GM19438 (cell line): Measurements from ENCODE around the gene FBXL15.

Source experiments
- ATAC-seq: cut with Tn5 transposase; IDR thresholded peaks from one replicate; pipeline ENCODE4 v1.9.1; 2021; ENCODE audit warnings: low read depth; ENCODE audit not compliant: unreplicated experiment

FBXL15 gene

DNA sequence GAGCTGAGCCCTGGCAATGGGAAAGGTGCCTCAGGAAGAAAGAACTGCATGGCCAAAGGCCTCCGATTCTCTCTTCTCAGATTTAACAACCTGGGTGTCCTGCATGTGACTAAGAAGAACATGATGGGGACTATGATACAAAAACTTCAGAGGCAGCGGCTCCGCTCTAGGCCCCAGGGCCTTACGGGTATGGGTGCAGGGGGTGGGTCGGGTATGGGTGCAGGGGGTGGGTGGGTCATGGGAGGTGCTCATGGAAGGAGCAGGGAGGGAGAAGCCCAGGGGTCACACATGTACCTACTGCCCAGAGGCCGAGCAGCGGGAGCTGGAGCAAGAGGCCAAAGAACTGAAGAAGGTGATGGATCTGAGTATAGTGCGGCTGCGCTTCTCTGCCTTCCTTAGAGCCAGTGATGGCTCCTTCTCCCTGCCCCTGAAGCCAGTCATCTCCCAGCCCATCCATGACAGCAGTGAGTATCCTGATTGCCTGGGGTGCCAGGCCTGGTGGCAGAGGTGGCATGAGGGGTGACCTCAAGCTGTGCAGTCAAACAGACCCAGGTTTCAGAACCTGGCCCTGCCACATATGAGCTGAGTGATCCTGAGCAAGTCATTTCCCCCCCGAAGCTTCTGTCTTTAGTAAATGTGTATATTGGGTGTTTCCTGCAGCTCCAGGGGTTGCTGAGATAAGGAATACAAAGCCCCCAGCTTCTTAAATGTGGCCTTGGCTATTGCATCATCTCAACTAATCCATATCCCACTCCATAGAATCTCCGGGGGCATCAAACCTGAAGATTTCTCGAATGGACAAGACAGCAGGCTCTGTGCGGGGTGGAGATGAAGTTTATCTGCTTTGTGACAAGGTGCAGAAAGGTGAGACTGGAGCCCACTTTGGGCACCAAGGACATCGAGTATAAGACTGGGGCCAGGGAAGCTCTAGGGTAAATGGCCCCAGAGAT, 23.1 kb upstream of the FBXL15 start:
- ATAC-seq = no peak

DNA sequence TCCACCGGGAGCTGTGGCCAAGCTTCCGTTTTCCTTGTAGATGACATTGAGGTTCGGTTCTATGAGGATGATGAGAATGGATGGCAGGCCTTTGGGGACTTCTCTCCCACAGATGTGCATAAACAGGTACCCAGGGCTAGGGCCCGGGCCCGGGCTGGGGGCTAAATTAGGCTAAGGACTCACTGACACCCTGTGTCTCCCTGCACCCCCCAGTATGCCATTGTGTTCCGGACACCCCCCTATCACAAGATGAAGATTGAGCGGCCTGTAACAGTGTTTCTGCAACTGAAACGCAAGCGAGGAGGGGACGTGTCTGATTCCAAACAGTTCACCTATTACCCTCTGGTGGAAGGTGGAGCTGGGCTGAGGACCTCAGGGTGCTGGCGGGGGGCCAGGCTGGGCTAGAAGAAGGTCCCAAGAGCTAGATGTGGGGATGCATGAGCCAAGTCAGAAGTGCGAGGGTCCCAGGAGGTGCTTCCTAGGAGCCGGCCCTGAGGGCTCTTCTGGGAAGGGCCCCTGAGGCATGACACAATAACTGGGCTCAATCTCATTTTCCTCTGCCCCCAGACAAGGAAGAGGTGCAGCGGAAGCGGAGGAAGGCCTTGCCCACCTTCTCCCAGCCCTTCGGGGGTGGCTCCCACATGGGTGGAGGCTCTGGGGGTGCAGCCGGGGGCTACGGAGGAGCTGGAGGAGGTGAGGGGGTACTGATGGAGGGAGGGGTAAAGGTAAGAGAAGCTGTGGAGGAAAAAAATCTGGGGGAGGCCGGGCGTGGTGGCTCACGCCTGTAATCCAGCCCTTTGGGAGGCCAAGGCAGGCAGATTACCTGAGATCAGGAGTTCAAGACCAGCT, 22.2 kb upstream of the FBXL15 start:
- ATAC-seq = no peak

DNA sequence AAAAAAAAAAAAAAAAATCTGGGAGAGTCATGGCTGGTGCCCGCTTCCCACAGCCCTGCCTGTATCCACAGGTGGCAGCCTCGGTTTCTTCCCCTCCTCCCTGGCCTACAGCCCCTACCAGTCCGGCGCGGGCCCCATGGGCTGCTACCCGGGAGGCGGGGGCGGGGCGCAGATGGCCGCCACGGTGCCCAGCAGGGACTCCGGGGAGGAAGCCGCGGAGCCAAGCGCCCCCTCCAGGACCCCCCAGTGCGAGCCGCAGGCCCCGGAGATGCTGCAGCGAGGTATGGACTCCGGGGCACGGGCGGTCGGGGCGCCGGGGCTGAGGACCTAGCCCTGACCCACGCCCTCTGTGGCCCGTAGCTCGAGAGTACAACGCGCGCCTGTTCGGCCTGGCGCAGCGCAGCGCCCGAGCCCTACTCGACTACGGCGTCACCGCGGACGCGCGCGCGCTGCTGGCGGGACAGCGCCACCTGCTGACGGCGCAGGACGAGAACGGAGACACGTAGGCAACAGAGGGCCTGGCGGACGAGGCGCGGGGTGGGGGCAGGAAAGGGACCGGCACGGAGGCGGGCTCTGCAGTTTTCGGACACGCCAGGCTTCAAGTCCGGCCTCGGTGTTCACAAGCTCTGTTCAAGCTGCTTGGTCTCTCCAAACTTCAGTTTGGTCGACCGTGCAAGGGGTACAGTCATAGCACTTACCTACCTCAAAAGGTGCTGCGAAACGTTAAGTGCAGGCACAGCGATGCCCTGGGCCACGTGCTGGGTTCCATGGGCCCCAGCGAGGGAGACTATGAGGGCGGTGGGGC, 21.2 kb upstream of the FBXL15 start:
- ATAC-seq = peak; percentile 41

DNA sequence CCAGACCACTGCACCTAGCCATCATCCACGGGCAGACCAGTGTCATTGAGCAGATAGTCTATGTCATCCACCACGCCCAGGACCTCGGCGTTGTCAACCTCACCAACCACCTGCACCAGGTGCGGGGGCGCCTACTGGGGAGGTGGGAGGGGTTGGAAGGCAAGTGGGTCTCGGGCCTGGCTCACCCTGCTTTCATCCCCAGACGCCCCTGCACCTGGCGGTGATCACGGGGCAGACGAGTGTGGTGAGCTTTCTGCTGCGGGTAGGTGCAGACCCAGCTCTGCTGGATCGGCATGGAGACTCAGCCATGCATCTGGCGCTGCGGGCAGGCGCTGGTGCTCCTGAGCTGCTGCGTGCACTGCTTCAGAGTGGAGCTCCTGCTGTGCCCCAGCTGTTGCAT, 20.6 kb upstream of the FBXL15 start:
- ATAC-seq = no peak

DNA sequence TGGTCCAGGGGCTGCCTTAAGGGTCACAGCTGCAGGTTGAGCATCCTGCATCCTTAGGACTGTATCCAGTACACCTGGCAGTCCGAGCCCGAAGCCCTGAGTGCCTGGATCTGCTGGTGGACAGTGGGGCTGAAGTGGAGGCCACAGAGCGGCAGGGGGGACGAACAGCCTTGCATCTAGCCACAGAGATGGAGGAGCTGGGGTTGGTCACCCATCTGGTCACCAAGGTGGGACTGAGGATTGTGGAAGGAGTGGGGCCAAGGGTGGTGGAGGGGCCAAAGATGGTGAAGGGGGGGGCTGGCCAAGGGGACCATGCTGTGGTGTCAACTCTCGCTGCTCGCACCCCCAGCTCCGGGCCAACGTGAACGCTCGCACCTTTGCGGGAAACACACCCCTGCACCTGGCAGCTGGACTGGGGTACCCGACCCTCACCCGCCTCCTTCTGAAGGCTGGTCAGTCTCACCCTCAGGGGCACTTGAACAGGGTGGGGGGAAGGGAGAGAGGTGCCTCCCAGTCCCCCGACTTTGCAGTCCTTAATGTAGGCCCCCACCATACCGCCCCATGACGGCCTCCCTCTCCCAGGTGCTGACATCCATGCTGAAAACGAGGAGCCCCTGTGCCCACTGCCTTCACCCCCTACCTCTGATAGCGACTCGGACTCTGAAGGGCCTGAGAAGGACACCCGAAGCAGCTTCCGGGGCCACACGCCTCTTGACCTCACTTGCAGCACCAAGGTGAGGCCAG, 19.9 kb upstream of the FBXL15 start:
- no peak for ATAC-seq

DNA sequence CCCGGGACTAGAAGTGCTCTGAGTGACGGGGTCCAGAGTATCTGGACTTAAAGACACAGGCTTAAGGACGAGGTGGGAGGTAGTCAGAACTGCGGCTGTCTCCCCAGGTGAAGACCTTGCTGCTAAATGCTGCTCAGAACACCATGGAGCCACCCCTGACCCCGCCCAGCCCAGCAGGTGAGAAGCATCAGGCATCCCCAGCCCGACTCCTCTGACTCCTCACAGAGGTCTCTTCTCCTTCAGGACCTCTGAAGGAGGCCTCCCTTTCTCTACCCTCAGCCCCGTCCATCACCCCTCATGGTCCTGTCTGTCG, 19.3 kb upstream of the FBXL15 start:
- ATAC-seq = no peak

DNA sequence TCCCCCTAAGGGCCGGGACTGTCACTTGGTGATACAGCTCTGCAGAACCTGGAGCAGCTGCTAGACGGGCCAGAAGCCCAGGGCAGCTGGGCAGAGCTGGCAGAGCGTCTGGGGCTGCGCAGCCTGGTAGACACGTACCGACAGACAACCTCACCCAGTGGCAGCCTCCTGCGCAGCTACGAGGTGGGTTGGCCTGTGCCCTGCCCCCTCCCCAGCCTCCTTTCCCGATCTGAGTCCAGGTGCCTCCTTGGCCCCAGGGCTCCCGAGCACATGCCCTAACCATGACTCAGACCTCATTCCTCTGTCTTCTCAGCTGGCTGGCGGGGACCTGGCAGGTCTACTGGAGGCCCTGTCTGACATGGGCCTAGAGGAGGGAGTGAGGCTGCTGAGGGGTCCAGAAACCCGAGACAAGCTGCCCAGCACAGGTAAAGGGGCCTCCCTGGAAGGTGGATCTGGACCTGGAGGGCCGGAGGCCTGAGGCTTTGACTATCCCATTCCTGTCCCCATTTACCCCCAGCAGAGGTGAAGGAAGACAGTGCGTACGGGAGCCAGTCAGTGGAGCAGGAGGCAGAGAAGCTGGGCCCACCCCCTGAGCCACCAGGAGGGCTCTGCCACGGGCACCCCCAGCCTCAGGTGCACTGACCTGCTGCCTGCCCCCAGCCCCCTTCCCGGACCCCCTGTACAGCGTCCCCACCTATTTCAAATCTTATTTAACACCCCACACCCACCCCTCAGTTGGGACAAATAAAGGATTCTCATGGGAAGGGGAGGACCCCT, 18.7 kb upstream of the FBXL15 start:
- no peak for ATAC-seq

DNA sequence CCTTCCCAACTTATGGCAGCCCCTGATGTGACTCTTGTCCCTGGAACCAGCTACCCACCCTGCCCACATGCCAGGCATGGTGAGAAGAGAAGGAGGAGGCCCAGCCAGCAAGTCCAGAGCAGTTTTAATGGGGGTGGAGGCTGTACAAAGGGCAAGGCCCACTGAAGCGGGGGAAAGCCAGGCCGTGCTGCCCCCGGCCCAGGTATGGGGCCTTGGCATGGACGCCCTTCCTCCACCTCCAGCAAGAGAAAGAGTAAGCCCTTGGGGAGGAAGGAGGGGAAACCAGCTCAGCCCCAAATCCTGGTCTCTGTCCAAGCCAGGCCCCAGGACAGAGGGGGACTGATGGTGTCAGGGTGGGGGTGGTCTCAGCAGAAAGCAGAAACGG, 18.1 kb upstream of the FBXL15 start:
- no peak for ATAC-seq

DNA sequence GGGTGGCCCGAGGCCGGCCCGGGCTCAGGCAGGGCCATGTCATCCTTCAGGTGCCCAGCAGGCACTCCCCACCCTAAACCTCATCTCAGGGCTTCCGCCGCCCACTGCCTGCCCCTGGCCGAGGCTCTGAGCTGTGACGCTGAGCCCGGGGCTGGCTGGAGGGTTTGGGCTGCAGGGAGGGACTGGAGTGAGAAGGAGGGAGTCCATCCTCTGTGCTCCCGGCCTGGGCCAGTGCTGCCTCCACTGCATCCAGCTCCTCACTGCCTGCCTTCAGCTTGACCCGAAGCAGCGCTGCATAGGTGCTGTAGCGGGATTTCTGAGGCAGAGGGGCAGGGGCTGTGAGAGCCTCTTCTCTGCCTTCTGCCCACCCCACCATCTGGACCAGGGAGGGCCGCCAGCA, 17.5 kb upstream of the FBXL15 start:
- no peak for ATAC-seq

DNA sequence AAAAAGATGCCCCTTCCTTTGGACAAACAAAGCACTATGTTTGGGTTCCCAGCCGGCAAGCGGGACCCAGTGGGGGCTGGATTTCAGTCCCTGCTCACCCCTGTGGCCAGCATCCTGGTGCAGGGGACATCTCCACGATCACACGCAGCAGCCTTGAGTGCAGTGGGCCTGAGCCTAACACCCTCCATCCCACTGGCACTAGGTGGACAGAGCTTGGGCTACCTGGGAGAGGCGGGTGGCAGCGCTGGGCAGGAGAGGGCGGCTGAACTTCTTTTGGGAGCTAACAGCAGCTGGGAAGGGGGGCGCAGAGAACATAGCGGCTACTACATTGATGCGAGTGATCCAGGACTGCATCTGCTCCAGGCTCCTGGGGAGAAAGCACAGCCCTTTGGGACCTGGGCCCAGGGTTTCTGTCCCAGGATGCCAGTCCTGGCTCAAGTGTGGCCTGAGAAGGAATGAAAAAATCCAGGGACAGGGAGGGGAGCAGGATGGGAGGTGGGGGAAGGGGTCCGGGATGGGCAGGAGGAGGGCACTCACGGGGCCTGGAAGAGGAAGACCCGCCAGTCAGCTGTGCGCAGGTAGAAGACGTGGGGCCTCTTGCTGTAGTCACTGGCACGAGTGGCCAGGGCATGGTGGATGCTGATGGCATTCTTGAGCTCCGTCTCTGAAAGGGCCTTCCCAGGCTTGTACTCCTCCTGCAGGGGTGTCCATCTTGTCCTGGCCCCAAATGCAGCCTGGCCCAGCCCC, 16.1 kb upstream of the FBXL15 start:
- no peak for ATAC-seq

DNA sequence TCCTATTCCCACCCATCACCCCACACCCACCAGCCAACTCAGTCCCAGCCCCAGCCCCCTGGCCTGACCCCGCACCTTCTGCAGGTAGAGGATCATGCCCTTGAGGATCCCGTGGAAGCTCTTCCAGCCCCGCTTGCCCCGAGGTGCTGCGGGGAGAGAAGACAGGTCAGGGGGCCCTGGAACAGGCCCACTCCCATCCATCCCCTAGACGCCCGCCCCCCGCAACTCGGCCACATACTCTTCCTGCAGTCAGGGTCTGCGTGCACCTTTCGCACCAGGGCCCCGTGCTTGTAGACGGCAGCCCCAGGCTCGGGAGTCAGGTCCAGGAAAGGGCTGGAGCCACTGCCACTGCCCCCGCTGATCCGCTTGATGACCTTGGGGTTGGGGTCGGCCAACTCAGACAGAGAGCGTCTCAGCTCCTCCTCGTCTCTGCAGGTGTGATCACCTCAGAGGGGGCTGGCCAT, 15.5 kb upstream of the FBXL15 start:
- no peak for ATAC-seq

DNA sequence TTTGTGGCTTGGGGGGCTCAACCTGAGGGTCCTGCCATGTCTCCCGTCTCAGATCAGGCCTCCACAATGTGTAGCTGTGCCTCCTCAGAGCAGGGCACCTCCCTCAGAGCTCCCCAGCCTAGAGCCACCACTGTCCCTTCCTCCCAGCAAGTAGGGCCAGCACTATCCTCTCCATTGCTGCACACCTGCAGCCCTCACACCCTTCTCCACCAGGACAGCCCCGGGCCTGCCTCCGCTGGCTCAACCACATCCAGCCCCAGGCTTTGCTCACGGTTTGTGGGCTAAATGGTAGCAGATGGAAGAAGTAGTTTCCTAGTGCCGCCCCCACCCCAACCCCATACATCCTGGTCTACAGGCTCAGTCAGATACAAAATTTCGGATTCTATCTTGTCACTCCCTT, 15.0 kb upstream of the FBXL15 start:
- no peak for ATAC-seq

DNA sequence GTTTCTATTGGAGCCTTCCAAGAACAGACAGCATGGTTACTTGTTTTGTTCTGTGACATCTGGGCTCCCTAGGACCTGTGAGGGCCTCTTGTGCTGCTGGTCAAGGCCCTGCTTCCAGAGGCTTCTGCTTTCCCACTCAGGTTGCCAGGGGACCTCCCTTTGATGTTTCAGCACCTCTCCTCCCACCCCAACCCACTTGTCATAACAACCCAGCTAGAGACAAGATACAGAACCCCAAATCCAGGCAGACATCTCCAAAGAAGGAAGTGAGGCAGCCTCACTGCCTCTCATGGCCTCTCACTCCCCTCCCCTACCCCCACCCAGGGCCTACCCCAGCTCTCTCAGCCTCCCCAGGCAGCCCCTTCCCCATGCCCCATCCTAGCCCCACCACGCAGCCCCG, 13.8 kb upstream of the FBXL15 start:
- no peak for ATAC-seq

DNA sequence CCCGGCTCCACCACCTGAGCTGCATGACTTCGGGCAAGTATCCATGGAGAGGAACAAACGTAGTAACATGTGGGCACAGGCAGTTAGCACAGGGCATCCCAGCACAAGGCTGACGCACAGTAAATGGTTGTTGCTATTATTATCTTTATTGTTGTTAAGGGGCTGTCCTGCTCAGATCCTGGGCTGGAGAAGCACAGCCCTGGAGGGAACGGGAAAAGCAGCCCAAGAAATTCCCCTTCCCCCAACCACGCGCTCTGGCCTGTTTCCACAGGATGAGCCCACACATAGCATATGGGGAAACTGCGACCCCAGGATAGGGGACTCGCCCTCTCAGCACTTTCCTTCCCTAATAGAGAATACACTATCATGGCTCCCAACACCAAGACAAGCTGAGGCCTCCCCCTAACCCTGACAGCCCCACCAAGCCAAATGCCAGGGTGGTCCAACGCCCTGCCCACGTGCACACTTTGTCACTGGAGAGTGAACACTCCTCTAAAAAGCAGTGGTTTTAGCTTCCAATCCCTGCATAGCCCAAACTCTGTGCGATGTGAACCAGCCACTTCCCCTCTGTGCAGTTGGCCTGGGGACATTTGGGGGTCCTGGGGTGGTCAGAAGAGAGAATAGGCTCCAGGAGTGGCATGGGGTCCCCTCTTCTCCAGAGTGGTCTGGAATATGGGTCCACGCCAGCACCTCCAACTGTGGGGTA, 13.1 kb upstream of the FBXL15 start:
- no peak for ATAC-seq

DNA sequence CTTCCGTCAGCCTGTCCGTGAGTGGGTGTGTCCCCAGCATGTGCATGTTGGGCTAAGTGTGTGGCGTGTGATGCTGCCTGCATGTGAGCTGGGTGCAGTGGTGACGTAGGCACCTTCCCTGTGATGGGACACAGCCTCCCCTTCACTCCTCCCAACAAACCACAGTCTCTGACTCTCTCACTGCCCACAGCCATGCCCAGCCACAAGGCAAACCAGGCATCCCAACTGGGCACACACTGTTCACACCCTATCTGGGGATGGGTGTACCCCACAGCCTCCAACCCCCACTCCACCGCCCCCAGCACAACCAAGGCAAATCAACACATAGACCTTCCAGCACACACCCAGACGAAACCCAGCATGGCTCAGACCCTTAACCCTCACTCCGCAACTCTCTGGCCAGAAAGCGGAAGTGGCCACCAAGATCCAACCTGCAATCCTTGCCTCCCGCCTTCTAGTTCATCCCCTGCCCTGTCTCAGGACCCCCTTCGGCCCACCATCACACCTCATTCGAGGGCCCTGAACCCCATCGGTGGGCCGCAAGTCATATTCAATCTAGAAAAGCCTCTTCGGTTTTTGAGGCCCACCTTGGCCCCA, 12.4 kb upstream of the FBXL15 start:
- no peak for ATAC-seq

DNA sequence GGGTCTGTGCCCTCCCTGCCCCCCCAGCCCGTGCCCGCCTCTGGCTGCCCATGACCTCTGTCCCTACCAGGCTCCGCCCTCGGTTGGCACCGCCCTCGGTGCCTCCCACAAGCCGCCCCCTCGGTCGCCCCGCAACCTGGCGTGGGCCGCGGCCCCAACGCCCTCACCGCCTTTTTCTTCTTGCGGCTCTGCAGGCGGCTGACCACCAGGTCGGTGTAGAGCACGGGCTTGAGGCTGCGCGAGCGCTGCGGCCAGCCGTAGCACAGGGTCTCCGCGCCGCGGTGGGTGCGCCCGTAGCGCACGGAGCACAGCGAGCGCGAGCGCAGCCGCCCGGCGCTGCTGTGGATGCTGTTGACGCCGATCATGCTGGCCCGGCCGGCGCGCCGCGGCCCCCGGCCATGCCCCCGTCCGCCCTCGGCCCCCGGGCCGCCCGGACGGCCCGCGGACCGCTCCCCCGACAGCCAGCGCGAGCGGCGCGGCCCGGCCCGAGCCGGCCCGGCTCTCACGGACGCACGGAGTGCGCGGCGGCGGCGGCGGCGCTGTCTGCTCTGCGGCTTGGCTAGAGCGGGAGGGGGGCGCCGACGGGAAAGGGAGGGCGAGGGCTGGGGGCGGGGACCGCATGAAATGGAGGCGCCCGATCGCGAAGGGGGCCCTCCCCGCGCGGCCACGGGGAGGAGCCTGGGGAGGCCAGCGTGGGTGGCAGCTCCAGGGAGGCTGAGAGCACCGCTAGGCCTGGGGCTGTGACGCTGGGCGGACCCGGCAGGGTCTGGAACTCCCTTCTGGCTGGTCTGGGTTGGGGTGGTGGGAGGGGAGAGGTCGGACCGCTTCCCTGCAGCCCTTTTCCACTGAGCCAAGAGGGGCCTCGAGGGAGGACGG, 11.7 kb upstream of the FBXL15 start:
- no peak for ATAC-seq
